Stimulated activated naive CD4-positive, alpha-beta T cell (primary cell): ENCODE results near the gene IFIT3.
"Not testable (repeated sequence)": the region's sequence is repeated elsewhere in the genome, so short reads cannot be mapped to it uniquely, and the experiment has no call there.

Experiments used
- DNase-seq, 6 experiments: peaks; one replicate each; lab custom pipeline; 2025; lab: John Stamatoyannopoulos, UW

IFIT3 gene

GRCh38 chr10:89327803-89328441, at the start of gene IFIT3:
Gene IFIT3, plus strand, starts transcription at chr10:89327997. Its CDS starts 77 bp downstream, at chr10:89328074.
- DNase-seq: peak in 3 of 6 experiments; percentile 19 to 30 (median 27)

- DNase-seq: no peak
These were observed 49.7 kb upstream of the IFIT3 start for GRCh38 chr10:89278034-89278535.

- no peak for DNase-seq
These were observed 48.9 kb upstream of the IFIT3 start for GRCh38 chr10:89278900-89279392.

- DNase-seq: no peak
These were observed 48.4 kb upstream of the IFIT3 start for GRCh38 chr10:89279421-89279869.

- DNase-seq: no peak
These were observed 47.3 kb upstream of the IFIT3 start for GRCh38 chr10:89280508-89280907.

- DNase-seq: no peak
These were observed 46.0 kb upstream of the IFIT3 start for GRCh38 chr10:89281606-89282395.

- DNase-seq: no peak
These were observed 44.5 kb upstream of the IFIT3 start for GRCh38 chr10:89283025-89283935.

- no peak for DNase-seq
These were observed 43.8 kb upstream of the IFIT3 start for GRCh38 chr10:89283936-89284475.

- not testable (repeated sequence) for DNase-seq
These were observed 43.1 kb upstream of the IFIT3 start for GRCh38 chr10:89284711-89285110.

GRCh38 chr10:89285303-89285702, 42.5 kb upstream of the IFIT3 start:
- not testable (repeated sequence) for DNase-seq

GRCh38 chr10:89294721-89295239, 33.0 kb upstream of the IFIT3 start:
- no peak for DNase-seq

- DNase-seq: no peak
These were observed 32.2 kb upstream of the IFIT3 start for GRCh38 chr10:89295597-89295996.

- no peak for DNase-seq
These were observed 31.6 kb upstream of the IFIT3 start for GRCh38 chr10:89296220-89296648.

- DNase-seq: no peak
These were observed 30.4 kb upstream of the IFIT3 start for GRCh38 chr10:89297356-89297755.

- no peak for DNase-seq
These were observed 30.0 kb upstream of the IFIT3 start for GRCh38 chr10:89297791-89298190.

- no peak for DNase-seq
These were observed 28.8 kb upstream of the IFIT3 start for GRCh38 chr10:89299031-89299430.

GRCh38 chr10:89301232-89301631, 26.6 kb upstream of the IFIT3 start:
- DNase-seq: peak in 2 of 6 experiments; percentile 53 to 65

- DNase-seq: peak in 5 of 6 experiments; percentile 2 to 68 (median 65)
These were observed 25.9 kb upstream of the IFIT3 start, which contains the start of gene IFIT2 for GRCh38 chr10:89301721-89302445. Gene IFIT2, plus strand, starts transcription at chr10:89302046. Its CDS starts 78 bp downstream, at chr10:89302124.

GRCh38 chr10:89302625-89303024, 25.2 kb upstream of the IFIT3 start:
- DNase-seq: no peak

- no peak for DNase-seq
These were observed 24.6 kb upstream of the IFIT3 start for GRCh38 chr10:89303161-89303560.
